ENCODE data around the gene TLR10.
"Not testable (repeated sequence)": the region's sequence is repeated elsewhere in the genome, so short reads cannot be mapped to it uniquely, and the experiment has no call there.

The TLR10 gene

DNA sequence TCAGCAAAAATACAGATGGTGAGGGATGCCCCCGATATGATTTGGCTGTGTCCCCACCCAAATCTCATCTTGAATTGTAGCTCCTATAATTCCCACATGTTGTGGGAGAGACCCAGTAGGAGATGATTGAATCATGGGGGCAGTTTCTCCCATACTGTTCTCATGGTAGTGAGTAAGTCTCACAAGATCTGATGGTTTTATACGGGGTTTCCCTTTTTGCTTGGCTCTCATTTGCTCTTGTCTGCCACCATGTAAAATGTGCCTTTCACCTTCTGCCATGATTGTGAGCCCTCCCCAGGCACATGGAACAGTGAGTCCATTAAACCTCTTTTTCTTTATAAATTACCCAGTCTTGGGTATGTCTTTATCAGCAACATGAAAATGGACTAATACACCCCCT is 15.8 kb downstream of the TLR10 start:
- H2BK120ac ChIP-seq (ENCODE audit: insufficient read depth, low read length, poor library complexity); H3K14ac ChIP-seq (ENCODE audit: low read length); H2AK5ac ChIP-seq (ENCODE audit: low read length); H3K18ac ChIP-seq (ENCODE audit: low read length); H3K23ac ChIP-seq (ENCODE audit: low read length); H3K27ac ChIP-seq (ENCODE audit: low read depth, low read length); H3K4me3 ChIP-seq (ENCODE audit: low read depth, low read length); H4K12ac ChIP-seq (ENCODE audit: low read depth, low read length); H3K27me3 ChIP-seq (ENCODE audit: insufficient read depth, low read length); H3K9me3 ChIP-seq (ENCODE audit: insufficient read depth, low read depth, low read length); H2AFZ ChIP-seq (ENCODE audit: insufficient read depth, low read length, poor library complexity); H3K4me2 ChIP-seq (ENCODE audit: low read length); H3K36me3 ChIP-seq (ENCODE audit: control insufficient read depth in 1 of 2, insufficient read depth in 2 of 2, low read length in 2 of 2); H3K9ac ChIP-seq (ENCODE audit: low read length); H3K79me2 ChIP-seq (ENCODE audit: control insufficient read depth, insufficient read depth, low read length, poor library complexity); H3K79me1 ChIP-seq (ENCODE audit: low read length); H3K4ac ChIP-seq (ENCODE audit: low read depth, low read length); H4K8ac ChIP-seq (ENCODE audit: low read depth, low read length); H4K91ac ChIP-seq (ENCODE audit: low read depth, low read length); DNase-seq; H2BK5ac ChIP-seq (ENCODE audit: low read depth, low read length, poor library complexity); H2BK12ac ChIP-seq (ENCODE audit: low read length); H3K4me1 ChIP-seq (ENCODE audit: control insufficient read depth in 1 of 2, insufficient read depth in 2 of 2, low read length in 2 of 2): not testable (repeated sequence)
- no CpG with 5 or more reads among the region's 2 CpGs for WGBS (ENCODE audit: extremely low coverage, insufficient coverage, insufficient read length)

- H3K4me2 ChIP-seq (ENCODE audit: low read length) = no peak overlapping the region
- H2BK120ac ChIP-seq (ENCODE audit: insufficient read depth, low read length, poor library complexity) = no peak overlapping the region
- H3K27ac ChIP-seq (ENCODE audit: low read depth, low read length) = no peak overlapping the region
- no peak overlapping the region for H3K4ac ChIP-seq (ENCODE audit: low read depth, low read length)
- H2BK12ac ChIP-seq (ENCODE audit: low read length) = no peak overlapping the region
- no peaks in the 10 kb centered on the region for H3K79me1 ChIP-seq (ENCODE audit: low read length)
- no peak overlapping the region for H3K23ac ChIP-seq (ENCODE audit: low read length)
- H2AK5ac ChIP-seq (ENCODE audit: low read length) = no peak overlapping the region
- no peak for DNase-seq
- no peaks in the 10 kb centered on the region for H3K79me2 ChIP-seq (ENCODE audit: control insufficient read depth, insufficient read depth, low read length, poor library complexity)
- no peaks in the 10 kb centered on the region for H3K27me3 ChIP-seq (ENCODE audit: insufficient read depth, low read length)
- WGBS (ENCODE audit: extremely low coverage, insufficient coverage, insufficient read length) = no CpG with 5 or more reads among the region's 3 CpGs
- no peaks in the 10 kb centered on the region for H3K4me1 ChIP-seq (ENCODE audit: control insufficient read depth in 1 of 2, insufficient read depth in 2 of 2, low read length in 2 of 2)
- H2BK5ac ChIP-seq (ENCODE audit: low read depth, low read length, poor library complexity) = no peak overlapping the region
- no peak overlapping the region for H3K4me3 ChIP-seq (ENCODE audit: low read depth, low read length)
- H4K8ac ChIP-seq (ENCODE audit: low read depth, low read length) = no peak overlapping the region
- H3K36me3 ChIP-seq (ENCODE audit: control insufficient read depth in 1 of 2, insufficient read depth in 2 of 2, low read length in 2 of 2) = no peaks in the 10 kb centered on the region
- H3K9me3 ChIP-seq (ENCODE audit: insufficient read depth, low read depth, low read length) = peaks cover 3% of the 10 kb centered on the region
- H4K12ac ChIP-seq (ENCODE audit: low read depth, low read length) = no peak overlapping the region
- H2AFZ ChIP-seq (ENCODE audit: insufficient read depth, low read length, poor library complexity) = no peak overlapping the region
- no peak overlapping the region for H3K18ac ChIP-seq (ENCODE audit: low read length)
- H4K91ac ChIP-seq (ENCODE audit: low read depth, low read length) = no peak overlapping the region
- no peak overlapping the region for H3K9ac ChIP-seq (ENCODE audit: low read length)
- no peak overlapping the region for H3K14ac ChIP-seq (ENCODE audit: low read length)
Measured at GRCh38 chr4:38765382-38765781, 17.4 kb downstream of the TLR10 start.

GRCh38 chr4:38764277-38764676 is 18.5 kb downstream of the TLR10 start:
- no CpG with 5 or more reads among the region's 3 CpGs for WGBS (ENCODE audit: extremely low coverage, insufficient coverage, insufficient read length)

GRCh38 chr4:38762560-38762959 is 20.2 kb downstream of the TLR10 start:
- Histone ChIP-seq H3K27ac (ENCODE audit: low read depth, low read length) (no peak overlapping the region), H3K4ac (ENCODE audit: low read depth, low read length) (no peak overlapping the region), H2BK120ac (ENCODE audit: insufficient read depth, low read length, poor library complexity) (no peak overlapping the region), H3K27me3 (ENCODE audit: insufficient read depth, low read length) (no peaks in the 10 kb centered on the region), H2AFZ (ENCODE audit: insufficient read depth, low read length, poor library complexity) (no peak overlapping the region), H3K23ac (ENCODE audit: low read length) (no peak overlapping the region), H3K4me2 (ENCODE audit: low read length) (no peak overlapping the region), H3K18ac (ENCODE audit: low read length) (no peak overlapping the region), H2AK5ac (ENCODE audit: low read length) (no peak overlapping the region), H3K4me3 (ENCODE audit: low read depth, low read length) (no peak overlapping the region), H3K4me1 (ENCODE audit: control insufficient read depth in 1 of 2, insufficient read depth in 2 of 2, low read length in 2 of 2) (no peaks in the 10 kb centered on the region), H3K14ac (ENCODE audit: low read length) (no peak overlapping the region), H4K12ac (ENCODE audit: low read depth, low read length) (no peak overlapping the region), H3K36me3 (ENCODE audit: control insufficient read depth in 1 of 2, insufficient read depth in 2 of 2, low read length in 2 of 2) (no peaks in the 10 kb centered on the region), H2BK12ac (ENCODE audit: low read length) (no peak overlapping the region), H4K8ac (ENCODE audit: low read depth, low read length) (no peak overlapping the region), H3K9ac (ENCODE audit: low read length) (no peak overlapping the region), H4K91ac (ENCODE audit: low read depth, low read length) (no peak overlapping the region), H3K79me2 (ENCODE audit: control insufficient read depth, insufficient read depth, low read length, poor library complexity) (no peaks in the 10 kb centered on the region), H3K9me3 (ENCODE audit: insufficient read depth, low read depth, low read length) (no peaks in the 10 kb centered on the region), H2BK5ac (ENCODE audit: low read depth, low read length, poor library complexity) (no peak overlapping the region), H3K79me1 (ENCODE audit: low read length) (no peaks in the 10 kb centered on the region)
- DNase-seq = no peak
- WGBS (ENCODE audit: extremely low coverage, insufficient coverage, insufficient read length) = no CpG with 5 or more reads among the region's 14 CpGs

More at GRCh38 chr4:38764277-38764676, 18.5 kb downstream of the TLR10 start:
- no peaks in the 10 kb centered on the region for H3K79me2 ChIP-seq (ENCODE audit: control insufficient read depth, insufficient read depth, low read length, poor library complexity)
- H3K27me3 ChIP-seq (ENCODE audit: insufficient read depth, low read length) = no peaks in the 10 kb centered on the region
- H3K4me2 ChIP-seq (ENCODE audit: low read length) = no peak overlapping the region
- DNase-seq = no peak
- no peak overlapping the region for H2BK5ac ChIP-seq (ENCODE audit: low read depth, low read length, poor library complexity)
- no peak overlapping the region for H3K14ac ChIP-seq (ENCODE audit: low read length)
- H2AFZ ChIP-seq (ENCODE audit: insufficient read depth, low read length, poor library complexity) = no peak overlapping the region
- no peaks in the 10 kb centered on the region for H3K9me3 ChIP-seq (ENCODE audit: insufficient read depth, low read depth, low read length)
- no peak overlapping the region for H3K27ac ChIP-seq (ENCODE audit: low read depth, low read length)
- no peaks in the 10 kb centered on the region for H3K36me3 ChIP-seq (ENCODE audit: control insufficient read depth in 1 of 2, insufficient read depth in 2 of 2, low read length in 2 of 2)
- no peak overlapping the region for H3K4ac ChIP-seq (ENCODE audit: low read depth, low read length)
- H3K9ac ChIP-seq (ENCODE audit: low read length) = no peak overlapping the region
- H4K8ac ChIP-seq (ENCODE audit: low read depth, low read length) = no peak overlapping the region
- no peaks in the 10 kb centered on the region for H3K79me1 ChIP-seq (ENCODE audit: low read length)
- H4K12ac ChIP-seq (ENCODE audit: low read depth, low read length) = no peak overlapping the region
- no peak overlapping the region for H3K23ac ChIP-seq (ENCODE audit: low read length)
- H2AK5ac ChIP-seq (ENCODE audit: low read length) = no peak overlapping the region
- H3K4me3 ChIP-seq (ENCODE audit: low read depth, low read length) = no peak overlapping the region
- H2BK120ac ChIP-seq (ENCODE audit: insufficient read depth, low read length, poor library complexity) = no peak overlapping the region
- no peak overlapping the region for H2BK12ac ChIP-seq (ENCODE audit: low read length)
- no peak overlapping the region for H3K18ac ChIP-seq (ENCODE audit: low read length)
- no peak overlapping the region for H4K91ac ChIP-seq (ENCODE audit: low read depth, low read length)
- no peaks in the 10 kb centered on the region for H3K4me1 ChIP-seq (ENCODE audit: control insufficient read depth in 1 of 2, insufficient read depth in 2 of 2, low read length in 2 of 2)
